ENCODE measurements around the gene DYNC1LI2. TPM values are rescaled to one million over a fixed set of nuclear protein-coding genes. Genes with fewer than 3 reads are reported as not detected.

The DYNC1LI2 gene
- total RNA-seq, 1 donor from 2014 or later: 135 TPM

GRCh38 chr16:66677179-66677578, 74.2 kb downstream of the DYNC1LI2 start:
- Mint-ChIP-seq H3K36me3 (peaks cover 12% of the 10 kb centered on the region), H3K4me1 (ENCODE audit: unreplicated experiment) (peaks cover 9% of the 10 kb centered on the region), H3K4me3 (no peak overlapping the region), H3K9me3 (no peaks in the 10 kb centered on the region), H3K27me3 (no peaks in the 10 kb centered on the region), H3K27ac (no peak overlapping the region)
- no peak for DNase-seq (ENCODE audit: extremely low spot score, unreplicated experiment)
- no peak for TF ChIP-seq CTCF (conservative IDR thresholded peaks at IDR 0.05)

- H3K4me1 Mint-ChIP-seq (ENCODE audit: unreplicated experiment): peaks cover 9% of the 10 kb centered on the region
- no peaks in the 10 kb centered on the region for H3K27me3 Mint-ChIP-seq
- H3K9me3 Mint-ChIP-seq: no peaks in the 10 kb centered on the region
- no peak for DNase-seq (ENCODE audit: extremely low spot score, unreplicated experiment)
- H3K27ac Mint-ChIP-seq: no peak overlapping the region
- no peak for TF ChIP-seq CTCF (conservative IDR thresholded peaks at IDR 0.05)
- peaks cover 9% of the 10 kb centered on the region for H3K36me3 Mint-ChIP-seq
- no peak overlapping the region for H3K4me3 Mint-ChIP-seq
Measured at GRCh38 chr16:66676599-66676998, 74.8 kb downstream of the DYNC1LI2 start.

GRCh38 chr16:66673691-66674090, 77.7 kb downstream of the DYNC1LI2 start:
- Mint-ChIP-seq H3K27ac (no peak overlapping the region), H3K36me3 (peaks cover 4% of the 10 kb centered on the region), H3K4me1 (ENCODE audit: unreplicated experiment) (peaks cover 9% of the 10 kb centered on the region), H3K9me3 (no peaks in the 10 kb centered on the region), H3K27me3 (no peaks in the 10 kb centered on the region), H3K4me3 (no peak overlapping the region)
- DNase-seq (ENCODE audit: extremely low spot score, unreplicated experiment): no peak
- TF ChIP-seq CTCF (conservative IDR thresholded peaks at IDR 0.05): no peak

Other genes with a start within 250 kb of the DYNC1LI2 start
- gene TK2, start 201.5 kb downstream of the DYNC1LI2 start, total RNA-seq (ENCODE audit: low replicate concordance): 14.6 and 18.4 TPM in 2 replicates
- 21.2 and 36.3 TPM in 2 replicates for gene CKLF, start 199.0 kb downstream of the DYNC1LI2 start, total RNA-seq (ENCODE audit: low replicate concordance)
- gene CMTM1, start 185.2 kb downstream of the DYNC1LI2 start, total RNA-seq (ENCODE audit: low replicate concordance): 3.4 and 8.4 TPM in 2 replicates
- gene CMTM2, start 172.1 kb downstream of the DYNC1LI2 start, total RNA-seq (ENCODE audit: low replicate concordance): 0.41 TPM in 1 of 2 replicates, not detected in the other
- 28.0 and 45.2 TPM in 2 replicates for gene CMTM3, start 146.9 kb downstream of the DYNC1LI2 start, total RNA-seq (ENCODE audit: low replicate concordance)
- gene CMTM4, start 54.9 kb downstream of the DYNC1LI2 start, total RNA-seq (ENCODE audit: low replicate concordance): 64.4 and 72.1 TPM in 2 replicates
- gene TERB1, start 50.0 kb upstream of the DYNC1LI2 start, total RNA-seq (ENCODE audit: low replicate concordance): 0.41 TPM in 1 of 2 replicates, not detected in the other
- 69.4 and 92.5 TPM in 2 replicates for gene NAE1, start 79.4 kb upstream of the DYNC1LI2 start, total RNA-seq (ENCODE audit: low replicate concordance)
- 0.70 and 1.2 TPM in 2 replicates for gene CA7, start 92.8 kb upstream of the DYNC1LI2 start, total RNA-seq (ENCODE audit: low replicate concordance)
- 16.1 and 18.5 TPM in 2 replicates for gene PDP2, start 128.9 kb upstream of the DYNC1LI2 start, total RNA-seq (ENCODE audit: low replicate concordance)
- 0.55 and 1.7 TPM in 2 replicates for gene CDH16, start 167.3 kb upstream of the DYNC1LI2 start, total RNA-seq (ENCODE audit: low replicate concordance)
- 1.3 and 2.5 TPM in 2 replicates for gene RRAD, start 173.9 kb upstream of the DYNC1LI2 start, total RNA-seq (ENCODE audit: low replicate concordance)
- 71.3 and 74.2 TPM in 2 replicates for gene CIAO2B, start 182.8 kb upstream of the DYNC1LI2 start, total RNA-seq (ENCODE audit: low replicate concordance)
- gene CES2, start 183.9 kb upstream of the DYNC1LI2 start, total RNA-seq (ENCODE audit: low replicate concordance): 44.9 and 54.1 TPM in 2 replicates
- 0.48 and 1.1 TPM in 2 replicates for gene CES3, start 209.7 kb upstream of the DYNC1LI2 start, total RNA-seq (ENCODE audit: low replicate concordance)
- gene CES4A, start 237.0 kb upstream of the DYNC1LI2 start, total RNA-seq (ENCODE audit: low replicate concordance): 11.5 and 13.9 TPM in 2 replicates

Data from type B pancreatic cell (in vitro differentiated cells).